Forelimb muscle (tissue), 1 donor: ENCODE data around the gene CPN1. TPM values are rescaled to one million over a fixed set of nuclear protein-coding genes. Genes with fewer than 3 reads are reported as not detected.
"Not testable (repeated sequence)": the region's sequence is repeated elsewhere in the genome, so short reads cannot be mapped to it uniquely, and the experiment has no call there.

Experiments
- DNase-seq: peaks from one replicate; pipeline ENCODE4 v3.0.0-alpha.2; 2013; ENCODE audit warnings: low read depth
- polyA plus RNA-seq: library from polyadenylated mRNA; unstranded; fragments of 120-200 nt; gene quantifications from one replicate; pipeline ENCODE4 v1.2.1, GENCODE V29; 2013; ENCODE audit not compliant: insufficient read length

Gene CPN1
- polyA plus RNA-seq, 1 donor, result not detected

GRCh38 chr10:100022403-100022802 is 59.3 kb downstream of the CPN1 start:
- DNase-seq, result no peak

GRCh38 chr10:100021322-100021721 is 60.3 kb downstream of the CPN1 start:
- DNase-seq, result no peak

GRCh38 chr10:100020886-100021253 is 60.8 kb downstream of the CPN1 start:
- DNase-seq, result no peak

GRCh38 chr10:100020142-100020885 is 61.4 kb downstream of the CPN1 start:
- no peak for DNase-seq

- no peak for DNase-seq
Measured at GRCh38 chr10:100019787-100020141, 61.9 kb downstream of the CPN1 start.

- DNase-seq, result no peak
Measured at GRCh38 chr10:100014071-100014762, 67.5 kb downstream of the CPN1 start.

GRCh38 chr10:100013621-100014020 is 68.0 kb downstream of the CPN1 start:
- DNase-seq, result no peak

GRCh38 chr10:100011906-100012305 is 69.8 kb downstream of the CPN1 start:
- not testable (repeated sequence) for DNase-seq

GRCh38 chr10:100009793-100010676 is 71.6 kb downstream of the CPN1 start, which contains the start of gene DNMBP:
Gene DNMBP (minus strand): TSS chr10:100009947. CDS start chr10:99972124, 37,823 bp downstream.
- DNase-seq, result no peak

- DNase-seq, result no peak
Measured at GRCh38 chr10:100009283-100009792, 72.3 kb downstream of the CPN1 start.

GRCh38 chr10:100008708-100009282 is 72.9 kb downstream of the CPN1 start:
- DNase-seq, result no peak

GRCh38 chr10:100008142-100008522 is 73.5 kb downstream of the CPN1 start:
- no peak for DNase-seq

- DNase-seq, result no peak
Measured at GRCh38 chr10:100007231-100008141, 74.2 kb downstream of the CPN1 start.

GRCh38 chr10:100006243-100006886 is 75.3 kb downstream of the CPN1 start:
- no peak for DNase-seq

GRCh38 chr10:100004805-100005510 is 76.7 kb downstream of the CPN1 start:
- DNase-seq, result no peak

- DNase-seq, result no peak
Measured at GRCh38 chr10:100000109-100000644, 81.5 kb downstream of the CPN1 start.

- DNase-seq, result no peak
Measured at GRCh38 chr10:99999319-100000108, 82.2 kb downstream of the CPN1 start.

- DNase-seq, result no peak
Measured at GRCh38 chr10:99998889-99999288, 82.8 kb downstream of the CPN1 start.
